GM12872 (cell line): Measurements from ENCODE around the gene DLGAP1.

Experiments used
- CTCF ChIP-seq: IDR thresholded peaks from 3 replicates; pipeline ENCODE4 v1.5.1; 2011; ENCODE audit warnings: low read depth, mild to moderate bottlenecking, low read length, moderate library complexity; ENCODE audit not compliant: insufficient read depth

The DLGAP1 gene

DNA sequence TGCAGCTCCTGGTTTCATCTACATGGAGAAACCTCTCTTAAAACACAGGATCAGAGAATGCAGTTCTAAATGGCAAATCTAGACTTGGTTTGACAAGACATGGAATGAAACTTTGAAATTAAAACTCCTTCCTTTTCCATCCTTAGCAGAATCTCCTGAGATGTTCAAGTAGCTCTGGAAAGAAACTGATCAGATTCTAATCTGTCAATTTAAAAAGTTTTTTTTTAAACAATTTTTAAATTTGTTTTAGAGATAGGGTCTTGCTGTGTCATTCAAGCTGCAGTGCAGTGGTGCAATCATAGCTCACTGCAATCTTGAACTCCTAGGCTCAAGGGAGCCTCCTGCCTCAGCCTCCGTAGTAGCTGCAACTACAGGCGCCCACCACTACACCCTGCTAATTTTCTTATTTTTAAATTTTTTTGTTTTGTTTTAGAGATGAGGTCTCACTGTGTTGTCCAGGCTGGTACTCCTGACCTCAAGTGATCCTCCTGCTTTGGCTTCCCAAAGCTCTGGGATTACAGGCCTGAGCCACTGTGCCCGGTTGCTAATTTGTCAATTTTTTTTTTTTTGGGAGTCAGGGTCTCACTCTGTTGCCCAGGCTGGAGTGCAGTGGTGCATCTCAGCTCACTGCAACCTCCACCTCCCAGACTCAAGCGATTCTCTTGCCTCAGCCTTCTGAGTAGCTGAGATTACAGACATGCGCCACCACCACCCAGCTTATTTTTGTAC, 788.4 kb downstream of the DLGAP1 start:
- no peak for TF ChIP-seq CTCF

DNA sequence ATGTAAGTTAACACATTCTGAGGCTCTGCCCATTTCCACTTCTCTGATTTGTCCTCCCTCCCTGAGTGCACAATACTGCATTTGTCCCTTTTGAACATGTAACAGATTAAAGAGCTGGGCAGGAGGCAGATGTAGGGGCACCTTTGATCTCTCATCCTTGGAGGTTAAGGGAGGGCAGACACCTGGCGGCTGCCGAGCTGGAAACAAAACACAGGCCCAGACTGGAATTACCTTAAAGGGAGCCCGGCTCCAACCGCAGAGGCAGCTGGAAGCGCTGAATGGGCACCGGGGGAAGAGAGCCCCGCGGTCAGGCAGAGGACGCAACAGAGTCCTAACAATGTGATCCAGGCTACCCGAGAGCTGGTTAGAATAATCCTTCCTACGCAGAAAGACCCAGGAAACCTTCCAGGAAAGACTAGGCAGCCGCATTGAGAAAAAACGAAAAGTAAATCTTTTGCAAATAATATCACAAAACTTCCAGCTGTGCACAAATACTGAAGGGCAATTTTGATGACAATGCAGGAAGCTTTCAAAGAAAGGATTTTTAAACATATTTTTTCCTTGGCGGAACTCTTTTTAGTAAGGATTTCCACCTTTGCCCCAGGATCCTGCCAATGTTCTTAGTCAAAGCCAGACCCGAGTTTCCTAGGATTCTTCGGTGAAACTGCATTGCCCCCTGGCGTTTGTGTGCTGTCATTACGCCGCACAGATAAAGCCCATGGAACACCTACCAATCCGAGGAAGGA, 789.2 kb downstream of the DLGAP1 start:
- TF ChIP-seq CTCF: peak; percentile 89

- TF ChIP-seq CTCF: no peak
Measured at GRCh38 chr18:3665204-3665603, 789.9 kb downstream of the DLGAP1 start.

GRCh38 chr18:3664563-3665178, 790.4 kb downstream of the DLGAP1 start:
- TF ChIP-seq CTCF: no peak

- TF ChIP-seq CTCF: no peak
Measured at GRCh38 chr18:3663870-3664512, 791.1 kb downstream of the DLGAP1 start.

DNA sequence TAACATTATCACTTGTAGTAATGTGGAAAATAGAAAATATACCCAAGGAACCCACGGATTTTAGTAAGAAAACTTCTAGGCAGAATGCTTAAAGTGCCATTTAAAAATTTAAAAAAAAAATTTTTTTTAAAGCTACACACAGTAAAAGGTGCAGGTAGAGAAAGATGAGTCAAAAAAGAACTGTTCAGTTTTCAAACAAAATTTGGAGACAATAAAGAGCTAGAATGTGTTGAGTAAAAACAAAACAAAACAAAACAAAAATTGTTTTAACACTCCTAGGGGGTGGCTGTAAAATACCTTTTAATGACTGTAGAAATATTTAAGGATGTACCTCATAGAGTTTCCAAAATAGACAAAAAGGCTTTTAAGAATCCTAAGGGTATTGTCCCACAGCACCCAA, 793.1 kb downstream of the DLGAP1 start:
- TF ChIP-seq CTCF: no peak
